GM23248 (cell line): Measurements from ENCODE around the gene FRMD6. TPM values are rescaled to one million over a fixed set of nuclear protein-coding genes. Genes with fewer than 3 reads are reported as not detected.
A peak's percentile ranks its signal among the peaks of the same experiment; 100 is the strongest.
"Not testable (repeated sequence)": the region's sequence is repeated elsewhere in the genome, so short reads cannot be mapped to it uniquely, and the experiment has no call there.

ENCODE experiments used
- DNase-seq: peaks from one replicate; pipeline ENCODE4 v3.0.0-alpha.2; 2015
- H2AFZ ChIP-seq: fragments of 200-600 bp; sonication (generic); 2 replicates; pipeline ENCODE4 v1.6.1; 2016; ENCODE audit warnings: antibody characterized with exemption
- H3F3A ChIP-seq: fragments of 200-600 bp; sonication (generic); 2 replicates; pipeline ENCODE4 v1.6.1; 2016; ENCODE audit warnings: mild to moderate bottlenecking, antibody characterized with exemption, mixed run types; ENCODE audit not compliant: insufficient read depth
- H3K27ac ChIP-seq: fragments of 200-600 bp; sonication (generic); 2 replicates; pipeline ENCODE4 v1.5.1; 2016; ENCODE audit warnings: mild to moderate bottlenecking
- H3K27me3 ChIP-seq: fragments of 200-600 bp; sonication (generic); replicated peaks from 2 replicates; pipeline ENCODE4 v1.6.1; 2016; ENCODE audit warnings: mild to moderate bottlenecking; ENCODE audit not compliant: insufficient read depth
- H3K36me3 ChIP-seq: fragments of 200-600 bp; sonication (generic); 2 replicates; pipeline ENCODE4 v1.6.1; 2016; ENCODE audit warnings: low read depth, mild to moderate bottlenecking
- H3K4me1 ChIP-seq: fragments of 200-600 bp; sonication (generic); 2 replicates; pipeline ENCODE4 v1.6.1; 2016; ENCODE audit warnings: mild to moderate bottlenecking; ENCODE audit not compliant: insufficient read depth
- H3K4me2 ChIP-seq: fragments of 200-600 bp; sonication (generic); one replicate; pipeline ENCODE4 v1.6.1; 2016; ENCODE audit warnings: mild to moderate bottlenecking; ENCODE audit not compliant: unreplicated experiment
- H3K4me3 ChIP-seq: fragments of 200-600 bp; sonication (generic); 2 replicates; pipeline ENCODE4 v1.5.1; 2016; ENCODE audit warnings: mild to moderate bottlenecking
- H3K79me2 ChIP-seq: fragments of 200-600 bp; sonication (generic); 2 replicates; pipeline ENCODE4 v1.6.1; 2016; ENCODE audit warnings: mild to moderate bottlenecking; ENCODE audit not compliant: insufficient read depth
- H3K9ac ChIP-seq: fragments of 200-600 bp; sonication (generic); 2 replicates; pipeline ENCODE4 v1.6.1; 2016; ENCODE audit warnings: mild to moderate bottlenecking
- H3K9me2 ChIP-seq: fragments of 200-600 bp; sonication (generic); 2 replicates; pipeline ENCODE4 v1.6.1; 2016; ENCODE audit warnings: mixed run types, mild to moderate bottlenecking, moderate library complexity; ENCODE audit not compliant: insufficient read depth
- H3K9me3 ChIP-seq: fragments of 200-600 bp; sonication (generic); one replicate; pipeline ENCODE4 v1.6.1; 2017; ENCODE audit warnings: low read depth
- H4K20me1 ChIP-seq: fragments of 200-600 bp; sonication (generic); 2 replicates; pipeline ENCODE4 v1.6.0; 2016; ENCODE audit not compliant: insufficient read depth
- EZH2 ChIP-seq: fragments of 200-600 bp; sonication (generic); IDR thresholded peaks from 2 replicates; pipeline ENCODE4 v1.6.1; 2018; ENCODE audit warnings: antibody characterized with exemption, mild to moderate bottlenecking; ENCODE audit not compliant: insufficient read depth, poor library complexity, severe bottlenecking
- EZH2phosphoT487 ChIP-seq: fragments of 200-600 bp; sonication (generic); IDR thresholded peaks from 2 replicates; pipeline ENCODE4 v1.6.1; 2018; ENCODE audit warnings: antibody characterized with exemption, moderate library complexity, mild to moderate bottlenecking, low read depth; ENCODE audit not compliant: insufficient read depth
- WGBS, 2 experiments: methylation state at CpG; one replicate each; pipeline ENCODE4 v1.1.6; 2015 to 2017; ENCODE audit warnings: low lambda C conversion rate in 2 of 2, low coverage in 1 of 2; ENCODE audit errors: missing lambda C conversion rate in 2 of 2; 5-methylcytosine and 5-hydroxymethylcytosine counted together
- in situ Hi-C: fragments of 300-500 bp; cut with MboI; formaldehyde crosslinking; loops from 2 replicates; pipeline ENCODE4 v1.15.0; 2020
- polyA plus RNA-seq: library from polyadenylated mRNA; unstranded; fragments of >200 nt; fragmentation: Nextera tagmentation; extraction: Ambion mirVana; gene quantifications from 2 replicates; pipeline ENCODE4 v1.2.1, GENCODE V29; 2016
- total RNA-seq: library from RNA; depleted of rRNA; stranded (reverse); fragments of >200 nt; shearing (Covaris generic); gene quantifications from 2 replicates; pipeline ENCODE4 v1.2.3, GENCODE V29; 2014

FRMD6 gene
- total and polyA plus RNA-seq, 2 experiments from 2014 or later = 550 to 795 TPM

DNA sequence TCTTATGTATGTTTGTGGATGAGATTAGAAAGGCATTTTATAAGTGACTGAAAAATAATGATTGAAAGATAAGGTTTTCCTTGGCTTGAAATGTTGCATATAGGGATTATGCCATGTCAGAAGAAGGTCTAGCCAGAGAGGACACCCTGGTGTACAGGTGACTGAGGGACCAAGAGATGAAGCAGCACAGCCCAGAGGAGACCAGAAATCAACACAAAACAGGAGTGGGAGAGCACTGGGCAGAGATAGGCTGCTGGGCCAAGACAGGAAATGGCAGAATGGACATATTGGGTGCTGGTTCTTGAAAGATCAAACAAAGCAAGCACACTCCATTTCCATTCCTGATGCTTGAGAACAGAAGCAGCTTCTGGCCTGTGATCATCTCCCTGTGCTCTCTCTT, 24.4 kb upstream of the FRMD6 start:
- H3K79me2 ChIP-seq = no peaks in the 10 kb centered on the region
- H4K20me1 ChIP-seq = no peaks in the 10 kb centered on the region
- no peaks in the 10 kb centered on the region for H3K36me3 ChIP-seq
- TF ChIP-seq EZH2 = no peak
- TF ChIP-seq EZH2phosphoT487 = no peak
- no peak for DNase-seq
- H3K9me3 ChIP-seq = no peaks in the 10 kb centered on the region
- H3K27me3 ChIP-seq = no peaks in the 10 kb centered on the region
- H3K4me2 ChIP-seq = peak overlapping the region; percentile 83
- H3F3A ChIP-seq = no peaks in the 10 kb centered on the region
- peak overlapping the region; percentile 59 for H2AFZ ChIP-seq
- peaks cover 6% of the 10 kb centered on the region; the same call in 1 of the 2 replicates for H3K4me1 ChIP-seq
- H3K9ac ChIP-seq = peak overlapping the region; percentile 51
- H3K4me3 ChIP-seq = peak overlapping the region; percentile 60
- no peak overlapping the region for H3K27ac ChIP-seq
- in situ Hi-C loops = no loop called here
- no peaks in the 10 kb centered on the region for H3K9me2 ChIP-seq

DNA sequence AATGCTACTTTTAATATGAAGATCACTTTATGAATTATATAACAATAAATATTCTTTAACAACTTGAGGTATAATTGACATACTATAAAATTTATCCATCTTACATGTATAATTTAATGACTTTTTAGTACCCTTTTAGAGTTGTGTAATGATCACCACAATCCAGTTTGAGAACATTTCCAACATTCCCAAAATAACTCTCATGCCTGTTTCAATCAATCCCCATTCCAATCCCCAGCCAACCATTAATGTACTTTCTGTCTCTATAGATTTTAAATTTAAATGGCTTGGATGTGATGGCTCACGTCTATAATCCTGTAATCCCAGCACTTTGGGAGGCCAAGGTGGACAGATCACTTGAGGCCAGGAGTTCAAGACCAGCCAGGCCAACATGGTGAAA, 23.5 kb upstream of the FRMD6 start:
- no peaks in the 10 kb centered on the region for H4K20me1 ChIP-seq
- H3K36me3 ChIP-seq = no peaks in the 10 kb centered on the region
- no peaks in the 10 kb centered on the region for H3K9me3 ChIP-seq
- no peaks in the 10 kb centered on the region for H3F3A ChIP-seq
- H3K9me2 ChIP-seq = no peaks in the 10 kb centered on the region
- in situ Hi-C loops = no loop called here
- H3K9ac ChIP-seq = no peak overlapping the region
- no peaks in the 10 kb centered on the region for H3K79me2 ChIP-seq
- TF ChIP-seq EZH2phosphoT487 (no peak), EZH2 (no peak)
- H3K27ac ChIP-seq = no peak overlapping the region
- H3K4me3 ChIP-seq = no peak overlapping the region
- H2AFZ ChIP-seq = no peak overlapping the region
- no peaks in the 10 kb centered on the region for H3K27me3 ChIP-seq
- WGBS, 2 experiments = 50 to 74% methylated on average over 1 of the region's 1 CpG
- H3K4me1 ChIP-seq = peaks cover 6% of the 10 kb centered on the region; the same call in 1 of the 2 replicates
- H3K4me2 ChIP-seq = no peak overlapping the region
- DNase-seq = no peak

- no peaks in the 10 kb centered on the region for H4K20me1 ChIP-seq
- H3K9ac ChIP-seq = no peak overlapping the region
Observed at GRCh38 chr14:51630987-51631386, 20.7 kb upstream of the FRMD6 start.

DNA sequence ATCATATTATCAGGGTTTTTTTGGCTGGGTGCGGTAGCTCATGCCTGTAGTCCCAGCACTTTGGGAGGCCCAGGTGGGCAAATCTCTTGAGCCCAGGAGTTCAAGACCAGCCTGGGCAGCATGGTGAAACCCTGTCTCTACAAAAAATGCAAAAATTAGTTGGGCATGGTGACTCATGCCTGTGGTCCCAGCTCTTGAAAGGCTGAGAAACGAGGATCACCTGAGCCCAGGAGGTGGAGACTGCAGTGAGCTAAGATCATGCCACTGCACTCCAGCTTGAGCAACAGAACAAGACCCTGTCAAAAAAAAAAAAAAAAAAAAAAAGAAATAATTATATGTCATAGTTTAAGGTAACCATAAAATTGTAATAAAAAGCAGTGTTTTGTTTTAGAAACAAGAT, 18.4 kb upstream of the FRMD6 start:
- H3K27me3 ChIP-seq, H3K9me3 ChIP-seq, DNase-seq, H3K4me2 ChIP-seq, H2AFZ ChIP-seq, H4K20me1 ChIP-seq, H3K4me3 ChIP-seq, in situ Hi-C loops, H3K36me3 ChIP-seq, H3K27ac ChIP-seq, H3K9me2 ChIP-seq, H3K9ac ChIP-seq: not testable (repeated sequence)
- Histone ChIP-seq H3K4me1 (peaks cover 21% of the 10 kb centered on the region), H3K79me2 (peaks cover 17% of the 10 kb centered on the region), H3F3A (peaks cover 27% of the 10 kb centered on the region)
- WGBS, 2 experiments = 94% methylated on average over 2 of the region's 2 CpGs

More at GRCh38 chr14:51630987-51631386, 20.7 kb upstream of the FRMD6 start:
- H3K79me2 ChIP-seq = no peaks in the 10 kb centered on the region
- TF ChIP-seq EZH2 = no peak
- no peak for TF ChIP-seq EZH2phosphoT487
- H2AFZ ChIP-seq = no peak overlapping the region
- H3K4me1 ChIP-seq = peaks cover 6% of the 10 kb centered on the region; the same call in 1 of the 2 replicates
- WGBS, 2 experiments = 81 to 87% methylated on average over 2 of the region's 2 CpGs
- H3K9me3 ChIP-seq = no peaks in the 10 kb centered on the region
- no peak for DNase-seq
- no peaks in the 10 kb centered on the region for H3K27me3 ChIP-seq
- in situ Hi-C loops = no loop called here
- peaks cover 7% of the 10 kb centered on the region; the same call in 1 of the 2 replicates for H3F3A ChIP-seq
- no peak overlapping the region for H3K4me3 ChIP-seq
- H3K36me3 ChIP-seq = no peaks in the 10 kb centered on the region
- H3K4me2 ChIP-seq = no peak overlapping the region
- H3K27ac ChIP-seq = no peak overlapping the region
- H3K9me2 ChIP-seq = no peaks in the 10 kb centered on the region

- H3K27ac ChIP-seq = peak overlapping the region; percentile 96; the same call in 1 of the 2 replicates
- no peaks in the 10 kb centered on the region for H3K27me3 ChIP-seq
- peaks cover 43% of the 10 kb centered on the region for H3K4me1 ChIP-seq
- TF ChIP-seq EZH2phosphoT487 (no peak), EZH2 (no peak)
- peaks cover 48% of the 10 kb centered on the region for H3F3A ChIP-seq
- in situ Hi-C loops = no loop called here
- 97 to 99% methylated on average over 4 of the region's 4 CpGs for whole genome bisulfite sequencing, 2 experiments
- no peaks in the 10 kb centered on the region for H3K36me3 ChIP-seq
- H3K4me3 ChIP-seq = no peak overlapping the region
- no peak overlapping the region for H3K9ac ChIP-seq
- H3K9me3 ChIP-seq = no peaks in the 10 kb centered on the region
- no peak overlapping the region for H2AFZ ChIP-seq
- no peak overlapping the region for H3K4me2 ChIP-seq
- H3K79me2 ChIP-seq = peaks cover 41% of the 10 kb centered on the region
- H3K9me2 ChIP-seq = no peaks in the 10 kb centered on the region
- H4K20me1 ChIP-seq = no peaks in the 10 kb centered on the region
- DNase-seq = no peak
Observed at GRCh38 chr14:51636109-51636508, 15.6 kb upstream of the FRMD6 start.
